ENCODE measurements around the gene DNAH5. TPM values are rescaled to one million over a fixed set of nuclear protein-coding genes. Genes with fewer than 3 reads are reported as not detected.

The DNAH5 gene
- total RNA-seq, 2 donors from 2014 or later = 0.14 to 0.68 TPM

DNA sequence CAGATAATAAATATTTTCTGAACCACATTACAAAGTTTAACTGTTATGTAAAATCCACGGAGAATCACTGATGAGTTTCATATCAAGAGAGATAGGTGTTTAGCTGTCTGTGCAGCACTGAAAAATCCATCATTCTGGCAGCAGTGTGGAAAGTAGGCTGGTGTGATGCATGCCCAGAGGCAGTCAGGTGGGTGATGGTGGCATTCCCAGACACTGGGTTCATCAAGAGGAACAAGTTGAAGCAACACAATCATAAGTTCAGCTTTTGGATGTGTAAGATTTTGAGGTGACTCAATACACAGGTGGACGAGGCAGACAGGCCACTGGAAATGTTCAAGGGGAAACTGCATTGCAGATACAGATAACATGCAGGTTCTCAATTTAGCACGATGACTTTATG is 11.9 kb downstream of the DNAH5 start:
- no peak overlapping the region for H3K27ac ChIP-seq
- peaks cover 4% of the 10 kb centered on the region for H3K9me3 ChIP-seq
- DNase-seq (ENCODE audit: low spot score) (no peak), ATAC-seq (ENCODE audit: insufficient number of reproducible peaks, low FRiP score, low read depth) (no peak)
- TF ChIP-seq, protein P1, sequence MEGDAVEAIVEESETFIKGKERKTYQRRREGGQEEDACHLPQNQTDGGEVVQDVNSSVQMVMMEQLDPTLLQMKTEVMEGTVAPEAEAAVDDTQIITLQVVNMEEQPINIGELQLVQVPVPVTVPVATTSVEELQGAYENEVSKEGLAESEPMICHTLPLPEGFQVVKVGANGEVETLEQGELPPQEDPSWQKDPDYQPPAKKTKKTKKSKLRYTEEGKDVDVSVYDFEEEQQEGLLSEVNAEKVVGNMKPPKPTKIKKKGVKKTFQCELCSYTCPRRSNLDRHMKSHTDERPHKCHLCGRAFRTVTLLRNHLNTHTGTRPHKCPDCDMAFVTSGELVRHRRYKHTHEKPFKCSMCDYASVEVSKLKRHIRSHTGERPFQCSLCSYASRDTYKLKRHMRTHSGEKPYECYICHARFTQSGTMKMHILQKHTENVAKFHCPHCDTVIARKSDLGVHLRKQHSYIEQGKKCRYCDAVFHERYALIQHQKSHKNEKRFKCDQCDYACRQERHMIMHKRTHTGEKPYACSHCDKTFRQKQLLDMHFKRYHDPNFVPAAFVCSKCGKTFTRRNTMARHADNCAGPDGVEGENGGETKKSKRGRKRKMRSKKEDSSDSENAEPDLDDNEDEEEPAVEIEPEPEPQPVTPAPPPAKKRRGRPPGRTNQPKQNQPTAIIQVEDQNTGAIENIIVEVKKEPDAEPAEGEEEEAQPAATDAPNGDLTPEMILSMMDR (IDR thresholded peaks at IDR 0.05) = no peak
- H3K27me3 ChIP-seq (replicated peaks; ENCODE audit: insufficient read depth) = no peaks in the 10 kb centered on the region
- no peaks in the 10 kb centered on the region for H3K4me1 ChIP-seq (ENCODE audit: control insufficient read depth in 1 of 2, low read depth in 2 of 2)
- H3K36me3 ChIP-seq = no peaks in the 10 kb centered on the region
- no peak overlapping the region for H3K4me3 ChIP-seq

DNA sequence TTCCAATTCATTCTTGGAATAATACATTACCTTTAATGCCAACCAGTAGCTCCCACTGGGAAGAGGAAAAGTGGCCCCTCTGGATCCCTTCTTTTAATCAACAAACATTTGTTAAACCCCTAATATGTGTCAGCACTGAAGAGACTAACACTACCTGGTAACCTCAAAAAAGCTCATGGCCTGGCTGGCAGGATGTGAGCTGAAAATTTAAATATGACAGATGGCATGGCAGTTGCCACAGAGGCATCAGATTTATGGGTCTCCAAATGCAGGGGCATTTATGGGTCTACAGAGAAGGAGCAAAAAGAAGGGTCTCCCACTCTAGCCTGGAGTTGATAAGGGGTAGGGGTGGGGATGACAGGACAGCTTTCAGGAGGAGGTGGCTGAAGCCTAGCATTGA is 12.5 kb downstream of the DNAH5 start:
- H3K4me3 ChIP-seq = no peak overlapping the region
- TF ChIP-seq, protein P1 (IDR thresholded peaks at IDR 0.05) = no peak
- H3K9me3 ChIP-seq = peaks cover 4% of the 10 kb centered on the region
- no peaks in the 10 kb centered on the region for H3K27me3 ChIP-seq (replicated peaks; ENCODE audit: insufficient read depth)
- no peak overlapping the region for H3K27ac ChIP-seq
- DNase-seq (ENCODE audit: low spot score) (no peak), ATAC-seq (ENCODE audit: insufficient number of reproducible peaks, low FRiP score, low read depth) (no peak)
- H3K36me3 ChIP-seq = no peaks in the 10 kb centered on the region
- H3K4me1 ChIP-seq (ENCODE audit: control insufficient read depth in 1 of 2, low read depth in 2 of 2) = no peaks in the 10 kb centered on the region

DNA sequence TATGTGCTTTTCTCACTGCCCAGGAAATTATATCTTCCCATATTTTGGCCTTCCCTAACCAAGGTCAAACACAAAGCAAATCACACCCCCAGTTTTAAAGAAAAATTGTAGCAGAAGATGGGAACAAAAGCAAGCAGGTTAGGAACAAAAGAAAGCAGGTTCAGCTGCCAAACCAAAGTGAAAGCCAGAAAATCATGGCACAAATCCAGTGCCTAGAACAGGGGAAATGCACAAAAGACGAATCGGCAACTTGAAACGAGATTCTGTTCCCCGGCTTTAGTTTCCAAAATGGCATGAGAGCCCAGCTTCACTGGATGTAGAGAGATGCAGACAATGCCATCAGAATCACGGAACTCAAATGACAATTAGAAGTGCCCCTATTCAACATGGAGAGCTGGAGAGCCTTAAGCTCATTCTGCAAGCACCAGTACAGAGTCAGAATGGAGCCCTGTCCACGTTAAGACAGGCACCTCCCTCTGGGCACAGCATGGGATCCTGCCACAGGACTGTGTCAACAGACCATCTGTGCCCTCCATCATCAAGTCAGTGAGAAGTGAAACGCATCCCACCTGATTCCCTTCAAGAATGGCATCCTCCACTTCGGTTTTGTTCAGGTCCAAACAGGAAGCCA is 13.8 kb downstream of the DNAH5 start:
- DNase-seq (ENCODE audit: low spot score) (no peak), ATAC-seq (ENCODE audit: insufficient number of reproducible peaks, low FRiP score, low read depth) (no peak)
- no peak overlapping the region for H3K27ac ChIP-seq

DNA sequence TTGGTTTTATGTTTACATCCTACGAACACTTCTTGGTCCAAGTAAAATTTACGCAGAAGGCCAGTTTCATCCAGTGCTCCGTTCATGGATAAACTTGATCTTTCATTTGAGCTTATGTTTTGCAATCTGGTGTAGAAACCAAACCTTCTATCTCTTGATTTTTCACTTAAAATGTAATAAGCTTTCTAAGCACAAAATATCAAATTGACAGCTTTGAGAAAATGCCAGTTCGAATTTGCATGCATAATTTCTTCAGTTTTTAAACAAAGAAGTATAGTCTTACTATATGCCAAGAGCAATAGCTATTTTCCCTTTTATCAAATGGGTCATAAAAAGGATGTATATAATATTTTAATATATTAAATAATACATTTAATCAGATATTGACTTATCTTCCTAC is 17.8 kb downstream of the DNAH5 start:
- H3K27ac ChIP-seq = no peak overlapping the region
- TF ChIP-seq, protein P1 (IDR thresholded peaks at IDR 0.05) = no peak

More for the DNA sequence above, 13.8 kb downstream of the DNAH5 start:
- no peak overlapping the region for H3K4me3 ChIP-seq
- TF ChIP-seq, protein P1 (IDR thresholded peaks at IDR 0.05) = no peak
- peaks cover 4% of the 10 kb centered on the region for H3K9me3 ChIP-seq
- H3K27me3 ChIP-seq (replicated peaks; ENCODE audit: insufficient read depth) = no peaks in the 10 kb centered on the region
- no peaks in the 10 kb centered on the region for H3K36me3 ChIP-seq
- H3K4me1 ChIP-seq (ENCODE audit: control insufficient read depth in 1 of 2, low read depth in 2 of 2) = no peaks in the 10 kb centered on the region

DNA sequence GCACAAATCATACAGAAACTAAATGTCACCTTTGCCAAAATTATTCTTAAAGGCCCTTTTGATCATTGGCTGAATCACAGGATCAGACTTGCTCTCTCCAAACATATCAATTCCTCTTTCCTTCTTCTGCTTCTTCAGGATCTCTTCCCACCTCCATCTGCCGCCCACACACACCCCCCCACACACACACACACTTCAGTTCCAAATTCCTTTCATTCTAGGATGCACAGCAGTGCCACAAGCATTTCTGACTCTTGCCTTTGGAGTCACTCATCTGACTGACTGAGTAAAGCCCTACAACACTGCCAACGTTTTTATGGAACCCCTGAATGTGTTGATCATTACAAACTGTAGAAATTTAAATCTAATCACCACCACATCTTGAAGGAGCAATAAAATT is 22.9 kb downstream of the DNAH5 start:
- no peak for DNase-seq (ENCODE audit: low spot score)
- H3K36me3 ChIP-seq = no peaks in the 10 kb centered on the region
- no peaks in the 10 kb centered on the region for H3K9me3 ChIP-seq
- ATAC-seq (ENCODE audit: insufficient number of reproducible peaks, low FRiP score, low read depth) = no peak
- no peak overlapping the region for H3K27ac ChIP-seq
- no peak overlapping the region for H3K4me3 ChIP-seq
- H3K4me1 ChIP-seq (ENCODE audit: control insufficient read depth in 1 of 2, low read depth in 2 of 2) = no peaks in the 10 kb centered on the region
- TF ChIP-seq, protein P1 (IDR thresholded peaks at IDR 0.05) = no peak
- H3K27me3 ChIP-seq (replicated peaks; ENCODE audit: insufficient read depth) = no peaks in the 10 kb centered on the region

More for the DNA sequence above, 17.8 kb downstream of the DNAH5 start:
- no peak overlapping the region for H3K4me3 ChIP-seq
- H3K4me1 ChIP-seq (ENCODE audit: control insufficient read depth in 1 of 2, low read depth in 2 of 2) = no peaks in the 10 kb centered on the region
- ATAC-seq (ENCODE audit: insufficient number of reproducible peaks, low FRiP score, low read depth) (no peak), DNase-seq (ENCODE audit: low spot score) (no peak)
- no peaks in the 10 kb centered on the region for H3K27me3 ChIP-seq (replicated peaks; ENCODE audit: insufficient read depth)
- H3K9me3 ChIP-seq = no peaks in the 10 kb centered on the region
- no peaks in the 10 kb centered on the region for H3K36me3 ChIP-seq
